AG04450 (cell line): Measurements from ENCODE around the gene LCN12. TPM values are rescaled to one million over a fixed set of nuclear protein-coding genes. Genes with fewer than 3 reads are reported as not detected.

Experiments used
- CTCF ChIA-PET: fragments of 300-600, 350-600 bp; formaldehyde crosslinking; extraction: SDS; loops from one replicate; lab custom pipeline; 2022; ENCODE audit warnings: antibody characterized with exemption, inconsistent platforms; lab: Charles Lee
- POLR2A ChIA-PET: fragments of 350-600 bp; formaldehyde crosslinking; extraction: SDS; loops from one replicate; lab custom pipeline; 2021; ENCODE audit warnings: antibody characterized with exemption, inconsistent platforms; lab: Yijun Ruan, JAX
- DNase-seq: peaks from one replicate; pipeline ENCODE4 v3.0.0-alpha.2; 2011; ENCODE audit warnings: low read depth, low spot score
- H3K27ac ChIP-seq: one replicate; pipeline ENCODE4 v1.5.1; 2012; ENCODE audit warnings: low read depth, low read length, control low read depth
- H3K27me3 ChIP-seq: one replicate; pipeline ENCODE4 v1.6.0; 2012; ENCODE audit warnings: low read length; ENCODE audit not compliant: control insufficient read depth, insufficient read depth
- H3K4me3 ChIP-seq: 2 replicates; pipeline ENCODE4 v1.5.1; 2011; ENCODE audit warnings: mild to moderate bottlenecking, low read depth, low read length, control low read depth
- H3K9me3 ChIP-seq: 2 replicates; pipeline ENCODE4 v1.5.1; 2012; ENCODE audit warnings: low read length; ENCODE audit not compliant: control insufficient read depth, insufficient read depth
- CTCF ChIP-seq: IDR thresholded peaks from 2 replicates; pipeline ENCODE4 v1.5.1; 2011; ENCODE audit warnings: low read depth, low read length, control low read depth, inconsistent platforms
- polyA plus RNA-seq: library from polyadenylated mRNA; depleted of rRNA; stranded (reverse); fragments of >200 nt; gene quantifications from 2 replicates; pipeline ENCODE4 v1.2.3, GENCODE V29; 2011

Gene LCN12
- polyA plus RNA-seq, 1 experiment, result not detected

GRCh38 chr9:136969774-136970173 is 17.7 kb downstream of the LCN12 start:
- H3K4me3 ChIP-seq, result no peak overlapping the region
- peaks cover 21% of the 10 kb centered on the region for H3K27me3 ChIP-seq
- no peak overlapping the region for H3K27ac ChIP-seq
- POLR2A ChIA-PET, result no interaction called here
- H3K9me3 ChIP-seq, result no peaks in the 10 kb centered on the region; the same call in 1 of the 2 replicates
- no peak for DNase-seq
- TF ChIP-seq CTCF, result no peak
- CTCF ChIA-PET, result no interaction called here

- no peak for TF ChIP-seq CTCF
- POLR2A ChIA-PET, result no interaction called here
- H3K4me3 ChIP-seq, result no peak overlapping the region
- no peaks in the 10 kb centered on the region; the same call in 1 of the 2 replicates for H3K9me3 ChIP-seq
- CTCF ChIA-PET, result no interaction called here
- H3K27ac ChIP-seq, result no peak overlapping the region
- H3K27me3 ChIP-seq, result peaks cover 19% of the 10 kb centered on the region
- no peak for DNase-seq
Observed at GRCh38 chr9:136970361-136970760, 18.3 kb downstream of the LCN12 start.

- Histone ChIP-seq H3K27ac (no peak overlapping the region), H3K27me3 (peaks cover 14% of the 10 kb centered on the region), H3K4me3 (no peak overlapping the region), H3K9me3 (no peaks in the 10 kb centered on the region; the same call in 1 of the 2 replicates)
- no peak for DNase-seq
- no peak for TF ChIP-seq CTCF
- CTCF ChIA-PET, result no interaction called here
- POLR2A ChIA-PET, result no interaction called here
Observed at GRCh38 chr9:136971746-136972145, 19.7 kb downstream of the LCN12 start.

GRCh38 chr9:136972335-136972734 is 20.3 kb downstream of the LCN12 start:
- Histone ChIP-seq H3K4me3 (no peak overlapping the region), H3K9me3 (no peaks in the 10 kb centered on the region; the same call in 1 of the 2 replicates), H3K27ac (no peak overlapping the region), H3K27me3 (peaks cover 15% of the 10 kb centered on the region)
- no peak for TF ChIP-seq CTCF
- CTCF ChIA-PET, result no interaction called here
- POLR2A ChIA-PET, result no interaction called here
- no peak for DNase-seq

GRCh38 chr9:136972743-136973142 is 20.7 kb downstream of the LCN12 start:
- ChIA-PET POLR2A (no interaction called here), CTCF (no interaction called here)
- TF ChIP-seq CTCF, result no peak

More at GRCh38 chr9:136972743-136973142, 20.7 kb downstream of the LCN12 start:
- DNase-seq, result no peak
- Histone ChIP-seq H3K4me3 (no peak overlapping the region), H3K27ac (no peak overlapping the region), H3K9me3 (no peaks in the 10 kb centered on the region; the same call in 1 of the 2 replicates), H3K27me3 (peaks cover 19% of the 10 kb centered on the region)
